GM21825 (cell line): ENCODE measurements around the gene BEST3.

ENCODE experiments used
- ATAC-seq: cut with Tn5 transposase; IDR thresholded peaks from one replicate; pipeline ENCODE4 v1.9.1; 2021; ENCODE audit warnings: mild to moderate bottlenecking, moderate library complexity; ENCODE audit not compliant: unreplicated experiment

The BEST3 gene

GRCh38 chr12:69698769-69699540, at the start of gene BEST3:
Gene BEST3, minus strand, starts transcription at chr12:69699303. Its CDS starts 1,505 bp downstream, at chr12:69697798.
- no peak for ATAC-seq

GRCh38 chr12:69744109-69744508, 45.0 kb upstream of the BEST3 start:
- no peak for ATAC-seq

- peak; percentile 32 for ATAC-seq
Measured at GRCh38 chr12:69739287-69740191, 40.4 kb upstream of the BEST3 start.

GRCh38 chr12:69738351-69739286, 39.5 kb upstream of the BEST3 start, which contains the start of gene RAB3IP:
Gene RAB3IP, plus strand, starts transcription at chr12:69738860. Its CDS starts 16,549 bp downstream, at chr12:69755409.
- peak; percentile 88 for ATAC-seq

- no peak for ATAC-seq
Measured at GRCh38 chr12:69733638-69734037, 34.5 kb upstream of the BEST3 start.

- no peak for ATAC-seq
Measured at GRCh38 chr12:69732088-69732487, 33.0 kb upstream of the BEST3 start.

GRCh38 chr12:69726922-69727321, 27.8 kb upstream of the BEST3 start:
- no peak for ATAC-seq

GRCh38 chr12:69720750-69721149, 21.6 kb upstream of the BEST3 start:
- ATAC-seq = no peak

- no peak for ATAC-seq
Measured at GRCh38 chr12:69719336-69720316, 20.5 kb upstream of the BEST3 start.

GRCh38 chr12:69714542-69714941, 15.4 kb upstream of the BEST3 start:
- no peak for ATAC-seq

- ATAC-seq = no peak
Measured at GRCh38 chr12:69712826-69713225, 13.7 kb upstream of the BEST3 start.

GRCh38 chr12:69708649-69709048, 9.5 kb upstream of the BEST3 start:
- ATAC-seq = no peak

GRCh38 chr12:69704357-69704756, 5.3 kb upstream of the BEST3 start:
- ATAC-seq = no peak

GRCh38 chr12:69703146-69703642, 4.1 kb upstream of the BEST3 start:
- no peak for ATAC-seq

- no peak for ATAC-seq
Measured at GRCh38 chr12:69701826-69702225, 2.7 kb upstream of the BEST3 start.

GRCh38 chr12:69698054-69698453, 1.0 kb downstream of the BEST3 start:
- no peak for ATAC-seq

- no peak for ATAC-seq
Measured at GRCh38 chr12:69694123-69694522, 5.0 kb downstream of the BEST3 start.

GRCh38 chr12:69689638-69690037, 9.5 kb downstream of the BEST3 start:
- ATAC-seq = no peak
